HepG2 (cell line): ENCODE data around the gene WDR19. TPM values are rescaled to one million over a fixed set of nuclear protein-coding genes. Genes with fewer than 3 reads are reported as not detected.

Source experiments
- ATF7-NPFF ChIP-seq: sonication (generic); formaldehyde crosslinking; IDR thresholded peaks from 2 replicates; pipeline ENCODE4 v1.8.1; 2023; ENCODE audit warnings: mild to moderate bottlenecking, low read depth, missing genetic modification reagents, moderate library complexity
- EEA1 ChIP-seq: sonication (generic); formaldehyde crosslinking; IDR thresholded peaks from 2 replicates; pipeline ENCODE4 v1.5.1; 2020; ENCODE audit warnings: mild to moderate bottlenecking, missing genetic modification reagents, borderline replicate concordance
- ETV6 ChIP-seq: sonication (generic); formaldehyde crosslinking; conservative IDR thresholded peaks from 2 replicates; pipeline ENCODE4 v1.4.0; 2020; ENCODE audit warnings: missing genetic modification reagents
- GATAD1 ChIP-seq: IDR thresholded peaks from 2 replicates; pipeline ENCODE4 v1.6.1; 2016; ENCODE audit warnings: missing genetic modification reagents, missing compliant biosample characterization
- GLI4 ChIP-seq: sonication (generic); formaldehyde crosslinking; IDR thresholded peaks from 2 replicates; pipeline ENCODE4 v1.5.1; 2020; ENCODE audit warnings: missing genetic modification reagents, mild to moderate bottlenecking, moderate library complexity, borderline replicate concordance
- KDM5B ChIP-seq: sonication (generic); formaldehyde crosslinking; IDR thresholded peaks from 2 replicates; pipeline ENCODE4 v1.4.0; 2020; ENCODE audit warnings: missing genetic modification reagents, mild to moderate bottlenecking, borderline replicate concordance
- KMT2A ChIP-seq: sonication (generic); formaldehyde crosslinking; IDR thresholded peaks from 2 replicates; pipeline ENCODE4 v1.4.0; 2020; ENCODE audit warnings: missing genetic modification reagents
- KMT2B ChIP-seq: IDR thresholded peaks from 2 replicates; pipeline ENCODE4 v1.6.1; 2016; ENCODE audit warnings: missing genetic modification reagents, missing compliant biosample characterization
- MLLT10 ChIP-seq: sonication (generic); formaldehyde crosslinking; IDR thresholded peaks from 2 replicates; pipeline ENCODE4 v1.4.0; 2020; ENCODE audit warnings: missing genetic modification reagents
- MTA3 ChIP-seq: sonication (generic); formaldehyde crosslinking; IDR thresholded peaks from 2 replicates; pipeline ENCODE4 v1.4.0; 2020; ENCODE audit warnings: missing genetic modification reagents
- PLRG1 ChIP-seq: fragments of 450-650 bp; conservative IDR thresholded peaks from 2 replicates; pipeline ENCODE4 v1.6.1; 2016
- POLR2G ChIP-seq: fragments of 200-400 bp; formaldehyde crosslinking; IDR thresholded peaks from 2 replicates; pipeline ENCODE4 v1.6.1; 2018; ENCODE audit warnings: mild to moderate bottlenecking, low read depth, low read length, moderate library complexity
- RAD21 ChIP-seq: fragments of 450-650 bp; formaldehyde crosslinking; IDR thresholded peaks from 2 replicates; pipeline ENCODE4 v1.5.0; 2020; ENCODE audit warnings: mild to moderate bottlenecking
- SIX4 ChIP-seq: sonication (generic); formaldehyde crosslinking; IDR thresholded peaks from 2 replicates; pipeline ENCODE4 v1.4.0; 2020; ENCODE audit warnings: missing genetic modification reagents
- SP1 ChIP-seq, 2 experiments: fragments of 450-650 bp in 1 of 2; sonication (generic) in 1 of 2; formaldehyde crosslinking in 1 of 2; IDR thresholded peaks; 2 replicates each; pipeline versions ENCODE4 v1.4.0 to v1.6.1; 2016 to 2020; ENCODE audit warnings: missing genetic modification reagents in 1 of 2
- SP2 ChIP-seq: sonication (generic); formaldehyde crosslinking; IDR thresholded peaks from 2 replicates; pipeline ENCODE4 v1.5.1; 2020; ENCODE audit warnings: mild to moderate bottlenecking, missing genetic modification reagents
- TFDP2 ChIP-seq: sonication (generic); formaldehyde crosslinking; IDR thresholded peaks from 2 replicates; pipeline ENCODE4 v1.4.0; 2020; ENCODE audit warnings: missing genetic modification reagents
- ZFY ChIP-seq: sonication (generic); formaldehyde crosslinking; IDR thresholded peaks from 2 replicates; pipeline ENCODE4 v1.4.0; 2020; ENCODE audit warnings: missing genetic modification reagents
- ZNF12 ChIP-seq: sonication (generic); formaldehyde crosslinking; IDR thresholded peaks from 2 replicates; pipeline ENCODE4 v1.5.0; 2020; ENCODE audit warnings: missing genetic modification reagents
- ZNF274 ChIP-seq: sonication (generic); formaldehyde crosslinking; IDR thresholded peaks from 2 replicates; pipeline ENCODE4 v1.5.1; 2020; ENCODE audit warnings: mild to moderate bottlenecking, missing genetic modification reagents
- ZNF280B ChIP-seq: sonication (generic); formaldehyde crosslinking; IDR thresholded peaks from 2 replicates; pipeline ENCODE4 v1.5.0; 2020; ENCODE audit warnings: missing genetic modification reagents, mild to moderate bottlenecking, borderline replicate concordance
- ZNF30 ChIP-seq: sonication (generic); formaldehyde crosslinking; IDR thresholded peaks from 2 replicates; pipeline ENCODE4 v1.5.0; 2020; ENCODE audit warnings: mild to moderate bottlenecking, missing genetic modification reagents
- ZNF331 ChIP-seq: sonication (generic); formaldehyde crosslinking; IDR thresholded peaks from 2 replicates; pipeline ENCODE4 v1.4.0; 2020; ENCODE audit warnings: missing genetic modification reagents
- ZNF432 ChIP-seq: sonication (generic); formaldehyde crosslinking; IDR thresholded peaks from 2 replicates; pipeline ENCODE4 v1.5.0; 2020; ENCODE audit warnings: missing genetic modification reagents, mild to moderate bottlenecking, borderline replicate concordance
- ZNF570 ChIP-seq: sonication (generic); formaldehyde crosslinking; IDR thresholded peaks from 2 replicates; pipeline ENCODE4 v1.4.0; 2020; ENCODE audit warnings: mild to moderate bottlenecking, missing genetic modification reagents, borderline replicate concordance
- ZNF577 ChIP-seq: sonication (generic); formaldehyde crosslinking; IDR thresholded peaks from 2 replicates; pipeline ENCODE4 v1.4.0; 2020; ENCODE audit warnings: mild to moderate bottlenecking, low read depth, missing genetic modification reagents, borderline replicate concordance
- polyA plus RNA-seq, 8 experiments: library from polyadenylated mRNA; depleted of rRNA in 3 of 8; stranded (reverse) in 7 of 8; unstranded in 1 of 8; fragments of >200 nt; fragmentation: Illumina TruSeq in 4 of 8; extraction: Trizol in 4 of 8; gene quantifications; 2 replicates each; pipeline versions ENCODE4 v1.2.1 to v1.2.3, GENCODE V29; 2011 to 2016; ENCODE audit warnings: low read depth in 4 of 8, missing spikeins in 1 of 8, mixed read lengths in 1 of 8; ENCODE audit not compliant: insufficient read depth in 1 of 8
- total RNA-seq, 5 experiments: library from RNA; depleted of rRNA; stranded (reverse); fragments of >200 nt; fragmentation: Illumina TruSeq; extraction: Trizol; gene quantifications; 2 replicates each; pipeline ENCODE4 v1.2.3, GENCODE V29; 2016; ENCODE audit warnings: low read depth in 1 of 5

Gene WDR19
- total and polyA plus RNA-seq, 2 of the 13 experiments (the other 11 are each of a cell fraction or from before 2014, with no cell fraction given) = 22.9 to 34.1 TPM

- TF ChIP-seq KDM5B (CRISPR knock-in tag) (peak; percentile 40; the same call in 1 of the 2 replicates), ZNF274 (no peak), TFDP2 (peak; percentile 67; the same call in 1 of the 2 replicates), SP1 (IDR thresholded peaks at IDR 0.05) (no peak), SP1 (CRISPR knock-in tag; IDR thresholded peaks at IDR 0.05) (peak; percentile 85), EEA1 (CRISPR knock-in tag) (no peak), PLRG1 (no peak), ZNF12 (CRISPR knock-in tag) (no peak), KMT2B (peak; percentile 66; the same call in 1 of the 2 replicates), GLI4 (CRISPR knock-in tag) (peak; percentile 16; the same call in 1 of the 2 replicates), ZNF30 (no peak), RAD21 (CRISPR knock-in tag) (0 out of 2 replicates have a peak, but pooled peaks have one; percentile 11), ZNF577 (CRISPR knock-in tag) (no peak), ZNF570 (CRISPR knock-in tag) (no peak), ZNF331 (CRISPR knock-in tag) (0 out of 2 replicates have a peak, but pooled peaks have one; percentile 46), KMT2A (0 out of 2 replicates have a peak, but pooled peaks have one; percentile 47), GATAD1 (CRISPR knock-in tag) (peak; percentile 76), SP2 (CRISPR knock-in tag) (0 out of 2 replicates have a peak, but pooled peaks have one; percentile 34), ETV6 (CRISPR knock-in tag) (no peak), ATF7-NPFF (CRISPR knock-in tag) (no peak), MTA3 (no peak), ZFY (CRISPR knock-in tag) (peak; percentile 43), SIX4 (CRISPR knock-in tag) (no peak), ZNF280B (CRISPR knock-in tag) (no peak), POLR2G (peak; percentile 58; the same call in 1 of the 2 replicates), ZNF432 (no peak), MLLT10 (CRISPR knock-in tag) (no peak)
These were observed at the start of gene WDR19 (continued) for GRCh38 chr4:39181905-39182638.
